ENCODE results near the gene PET100. TPM values are rescaled to one million over a fixed set of nuclear protein-coding genes. Genes with fewer than 3 reads are reported as not detected.

The PET100 gene
- total RNA-seq, 1 experiment from 2014 or later: 101 TPM

GRCh38 chr19:7632340-7633203 is 3.0 kb downstream of the PET100 start:
- Histone ChIP-seq H4K20me1 (ENCODE audit: low read length) (no peaks in the 10 kb centered on the region), H3F3A (ENCODE audit: low read length, unreplicated experiment) (no peaks in the 10 kb centered on the region), H3K9me2 (replicated peaks; ENCODE audit: low read length) (no peaks in the 10 kb centered on the region), H3K27me3 (ENCODE audit: low read length) (no peaks in the 10 kb centered on the region), H3K79me2 (ENCODE audit: low read length) (peaks cover 46% of the 10 kb centered on the region), H3K9me3 (ENCODE audit: low read length) (no peaks in the 10 kb centered on the region), H2AFZ (ENCODE audit: low read length) (no peak overlapping the region), H3K9ac (ENCODE audit: low read length) (no peak overlapping the region), H3K4me3 (ENCODE audit: low read length) (no peak overlapping the region), H3K4me1 (ENCODE audit: insufficient read depth, low read length) (peaks cover 18% of the 10 kb centered on the region), H3K27ac (ENCODE audit: low read length) (no peak overlapping the region), H3K36me3 (ENCODE audit: low read depth, low read length) (no peaks in the 10 kb centered on the region; the same call in 1 of the 2 replicates), H3K4me2 (ENCODE audit: low read length) (no peak overlapping the region)
- POLR2A ChIA-PET (ENCODE audit: unreplicated experiment): interaction anchor here (0.6 kb wide), 2 partner anchors 11 to 41 kb away, joined by 3 to 4 read pairs; no protein-coding TSS in a partner anchor
- no TSS peak for BruUV-seq (replicated peaks)
- no peak for DNase-seq
- intact Hi-C loops (cut with micrococcal nuclease): no loop called here
- ATAC-seq: no peak
- CTCF ChIA-PET: no interaction called here
- TF ChIP-seq EZH2 (IDR thresholded peaks at IDR 0.05; ENCODE audit: low read length, unreplicated experiment) (no peak), EZH2phosphoT487 (IDR thresholded peaks at IDR 0.05; ENCODE audit: borderline replicate concordance, low read length) (no peak), CTCF (conservative IDR thresholded peaks at IDR 0.05; ENCODE audit: low read depth, low read length) (no peak)

- Histone ChIP-seq H3K79me2 (ENCODE audit: low read length) (peaks cover 46% of the 10 kb centered on the region), H3K9me2 (replicated peaks; ENCODE audit: low read length) (no peaks in the 10 kb centered on the region), H3K36me3 (ENCODE audit: low read depth, low read length) (no peaks in the 10 kb centered on the region; the same call in 1 of the 2 replicates), H3F3A (ENCODE audit: low read length, unreplicated experiment) (no peaks in the 10 kb centered on the region), H3K27ac (ENCODE audit: low read length) (no peak within 1 kb of the TSS), H3K9me3 (ENCODE audit: low read length) (no peaks in the 10 kb centered on the region), H2AFZ (ENCODE audit: low read length) (no peak within 1 kb of the TSS), H3K4me2 (ENCODE audit: low read length) (no peak within 1 kb of the TSS), H3K4me3 (ENCODE audit: low read length) (no peak within 1 kb of the TSS), H3K27me3 (ENCODE audit: low read length) (no peaks in the 10 kb centered on the region), H3K4me1 (ENCODE audit: insufficient read depth, low read length) (peaks cover 10% of the 10 kb centered on the region), H4K20me1 (ENCODE audit: low read length) (no peaks in the 10 kb centered on the region), H3K9ac (ENCODE audit: low read length) (no peak within 1 kb of the TSS)
- TF ChIP-seq CTCF (conservative IDR thresholded peaks at IDR 0.05; ENCODE audit: low read depth, low read length) (no peak), EZH2 (IDR thresholded peaks at IDR 0.05; ENCODE audit: low read length, unreplicated experiment) (no peak), EZH2phosphoT487 (IDR thresholded peaks at IDR 0.05; ENCODE audit: borderline replicate concordance, low read length) (no peak)
- ChIA-PET CTCF (no interaction called here), POLR2A (ENCODE audit: unreplicated experiment) (interaction anchor here (0.6 kb wide), 1 partner anchor 10 kb away, joined by 4 read pairs; no protein-coding TSS in a partner anchor)
- no peak for DNase-seq
- ATAC-seq: no peak
- intact Hi-C loops (cut with micrococcal nuclease): no loop called here
- BruUV-seq (replicated peaks): no TSS peak
Observed at GRCh38 chr19:7633698-7634097, 4.1 kb downstream of the PET100 start, which contains the start of gene PCP2. Gene PCP2 (minus strand): TSS chr19:7633719. CDS start chr19:7633457, 262 bp downstream.

GRCh38 chr19:7635670-7636069 is 6.1 kb downstream of the PET100 start:
- CTCF ChIA-PET: no interaction called here

More at GRCh38 chr19:7635670-7636069, 6.1 kb downstream of the PET100 start:
- Histone ChIP-seq H3K9ac (ENCODE audit: low read length) (no peak overlapping the region), H4K20me1 (ENCODE audit: low read length) (no peaks in the 10 kb centered on the region), H3F3A (ENCODE audit: low read length, unreplicated experiment) (no peaks in the 10 kb centered on the region), H3K27me3 (ENCODE audit: low read length) (no peaks in the 10 kb centered on the region), H3K36me3 (ENCODE audit: low read depth, low read length) (no peaks in the 10 kb centered on the region; the same call in 1 of the 2 replicates), H3K9me3 (ENCODE audit: low read length) (no peaks in the 10 kb centered on the region), H3K9me2 (replicated peaks; ENCODE audit: low read length) (no peaks in the 10 kb centered on the region), H3K79me2 (ENCODE audit: low read length) (peaks cover 36% of the 10 kb centered on the region), H3K4me2 (ENCODE audit: low read length) (no peak overlapping the region), H3K27ac (ENCODE audit: low read length) (no peak overlapping the region), H3K4me3 (ENCODE audit: low read length) (no peak overlapping the region), H2AFZ (ENCODE audit: low read length) (no peak overlapping the region), H3K4me1 (ENCODE audit: insufficient read depth, low read length) (peaks cover 6% of the 10 kb centered on the region)
- no TSS peak for BruUV-seq (replicated peaks)
- TF ChIP-seq CTCF (conservative IDR thresholded peaks at IDR 0.05; ENCODE audit: low read depth, low read length) (no peak), EZH2 (IDR thresholded peaks at IDR 0.05; ENCODE audit: low read length, unreplicated experiment) (no peak), EZH2phosphoT487 (IDR thresholded peaks at IDR 0.05; ENCODE audit: borderline replicate concordance, low read length) (no peak)
- no peak for ATAC-seq
- DNase-seq: no peak
- POLR2A ChIA-PET (ENCODE audit: unreplicated experiment): no interaction called here
- intact Hi-C loops (cut with micrococcal nuclease): no loop called here

Measured in PC-3 (cell line).